ENCODE measurements around the gene DCP1B.

DNA sequence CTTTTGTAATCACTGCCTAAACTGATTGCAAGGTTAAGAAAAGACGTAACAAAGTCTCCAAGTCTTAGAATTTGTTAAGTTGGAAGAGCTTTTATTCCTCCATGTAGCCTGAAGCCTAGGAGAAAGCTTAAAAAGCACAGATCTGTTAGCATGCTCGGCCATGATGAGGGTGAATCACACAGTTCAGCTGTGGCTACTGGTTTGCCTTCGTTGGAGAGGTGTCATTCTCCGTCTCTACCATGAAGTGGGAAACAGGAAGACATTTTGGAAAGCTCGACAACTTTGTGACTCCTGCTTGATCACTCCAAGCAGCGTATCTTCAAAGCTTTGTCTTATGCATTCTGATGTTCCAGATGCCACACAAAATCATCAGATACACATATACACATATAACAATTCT lies 27.1 kb downstream of the DCP1B start:
- TF ChIP-seq CTCF (IDR thresholded peaks at IDR 0.05): no peak
- TF ChIP-seq POLR2A (IDR thresholded peaks at IDR 0.05): no peak
